Left lung (tissue), 10 donors: Measurements from ENCODE around the gene TLX1. TPM values are rescaled to one million over a fixed set of nuclear protein-coding genes. Genes with fewer than 3 reads are reported as not detected.

Source experiments
- ATAC-seq: fragments of 200-7000 bp; cut with Tn5 transposase; one replicate; pipeline ENCODE4 v1.9.1; 2020; ENCODE audit warnings: moderate library complexity
- DNase-seq, 4 donors: peaks; one replicate each; pipeline ENCODE4 v3.0.0-alpha.2; 2013 to 2020
- H3K27ac ChIP-seq, 2 donors: fragments of 200-600 bp; sonication (generic) in 1 of 2; one replicate each; pipeline versions ENCODE4 v1.5.0 to v1.8.0; 2020 to 2021
- H3K27me3 ChIP-seq, 2 donors: fragments of 200-600 bp; sonication (generic) in 1 of 2; one replicate each; pipeline versions ENCODE4 v1.5.0 to v1.8.0; 2020 to 2021
- H3K36me3 ChIP-seq, 2 donors: fragments of 200-600 bp; sonication (generic) in 1 of 2; one replicate each; pipeline versions ENCODE4 v1.5.0 to v1.8.0; 2020 to 2021
- H3K4me1 ChIP-seq, 2 donors: fragments of 200-600 bp; one replicate each; pipeline ENCODE4 v1.8.0; 2021
- H3K4me3 ChIP-seq, 2 donors: fragments of 200-600 bp; sonication (generic) in 1 of 2; one replicate each; pipeline versions ENCODE4 v1.5.0 to v1.8.0; 2020 to 2021; ENCODE audit warnings: mild to moderate bottlenecking in 1 of 2
- H3K9me3 ChIP-seq, 2 donors: fragments of 200-600 bp; sonication (generic) in 1 of 2; one replicate each; pipeline versions ENCODE4 v1.5.0 to v1.8.0; 2020 to 2021
- CTCF ChIP-seq, 2 donors: fragments of 200-600 bp; sonication (generic) in 1 of 2; IDR thresholded peaks; one replicate each; pipeline versions ENCODE4 v1.5.0 to v1.8.0; 2021; ENCODE audit warnings: antibody characterized with exemption in 2 of 2
- intact Hi-C, 2 donors: fragments of 100-400 bp; cut with DNase I; formaldehyde crosslinking; loops; one replicate each; pipeline versions ENCODE4 v1.11.2 to v1.14.2; 2022
- polyA plus RNA-seq, 6 donors: library from polyadenylated mRNA; unstranded; fragments of 120-200 nt; gene quantifications; one replicate each; pipeline ENCODE4 v1.2.1, GENCODE V29; 2013; ENCODE audit not compliant: insufficient read length in 6 of 6
- total RNA-seq, 2 donors: library from RNA; stranded (reverse); fragmentation: NEBNext Ultra II Directional; extraction: Animal tissue kit (Norgen Biotek cat#: 25700); gene quantifications; one replicate each; pipeline ENCODE4 v1.2.1, GENCODE V29; 2021
- donor health status: DM: no; HTN: yes; CAD: no.
- donor health status: DM: no; HTN: no; CAD: no.

TLX1 gene
- total and polyA plus RNA-seq, 8 donors = not detected

GRCh38 chr10:101099901-101100300 is 31.2 kb upstream of the TLX1 start:
- Histone ChIP-seq H3K4me1 (no peaks in the 10 kb centered on the region), H3K27me3 (peaks cover 9 to 95% of the 10 kb centered on the region in 2 donors), H3K36me3 (no peaks in the 10 kb centered on the region), H3K9me3 (no peaks in the 10 kb centered on the region), H3K27ac (no peak overlapping the region), H3K4me3 (no peak overlapping the region)
- DNase-seq = no peak
- no peak for TF ChIP-seq CTCF (IDR thresholded peaks at IDR 0.05)
- no peak for ATAC-seq
- intact Hi-C loops = loop anchor here in 1 of 2 donors (5.0 kb wide), 1 partner anchor 42 kb away; no protein-coding TSS in a partner anchor

- H3K4me3 ChIP-seq = no peak overlapping the region
- ATAC-seq = no peak
- DNase-seq = no peak
- no peaks in the 10 kb centered on the region for H3K4me1 ChIP-seq
- H3K9me3 ChIP-seq = no peaks in the 10 kb centered on the region
- H3K27ac ChIP-seq = no peak overlapping the region
- no peaks in the 10 kb centered on the region for H3K36me3 ChIP-seq
- no peak for TF ChIP-seq CTCF (IDR thresholded peaks at IDR 0.05)
- peaks cover 9 to 93% of the 10 kb centered on the region in 2 donors for H3K27me3 ChIP-seq
- intact Hi-C loops = no loop called here
These were observed 29.7 kb upstream of the TLX1 start for GRCh38 chr10:101101372-101101881.

GRCh38 chr10:101103430-101103829 is 27.7 kb upstream of the TLX1 start:
- no peak for DNase-seq
- Histone ChIP-seq H3K27ac (no peak overlapping the region), H3K4me3 (no peak overlapping the region), H3K36me3 (no peaks in the 10 kb centered on the region), H3K4me1 (no peaks in the 10 kb centered on the region), H3K9me3 (no peaks in the 10 kb centered on the region), H3K27me3 (peaks cover 7 to 93% of the 10 kb centered on the region in 2 donors)
- no peak for TF ChIP-seq CTCF (IDR thresholded peaks at IDR 0.05)
- ATAC-seq = no peak
- intact Hi-C loops = no loop called here

GRCh38 chr10:101106351-101106750 is 24.7 kb upstream of the TLX1 start:
- ATAC-seq = no peak
- intact Hi-C loops = no loop called here
- H3K4me1 ChIP-seq = no peaks in the 10 kb centered on the region
- H3K27me3 ChIP-seq = peaks cover 2 to 92% of the 10 kb centered on the region in 2 donors
- no peak overlapping the region for H3K4me3 ChIP-seq
- no peak overlapping the region for H3K27ac ChIP-seq
- no peaks in the 10 kb centered on the region for H3K9me3 ChIP-seq
- H3K36me3 ChIP-seq = no peaks in the 10 kb centered on the region
- no peak for DNase-seq
- no peak for TF ChIP-seq CTCF (IDR thresholded peaks at IDR 0.05)

GRCh38 chr10:101107771-101108170 is 23.3 kb upstream of the TLX1 start:
- H3K27me3 ChIP-seq = peaks cover 7 to 92% of the 10 kb centered on the region in 2 donors

More at GRCh38 chr10:101107771-101108170, 23.3 kb upstream of the TLX1 start:
- Histone ChIP-seq H3K4me3 (no peak overlapping the region), H3K27ac (no peak overlapping the region), H3K4me1 (no peaks in the 10 kb centered on the region), H3K36me3 (no peaks in the 10 kb centered on the region), H3K9me3 (no peaks in the 10 kb centered on the region)
- no peak for TF ChIP-seq CTCF (IDR thresholded peaks at IDR 0.05)
- intact Hi-C loops = no loop called here
- ATAC-seq (no peak), DNase-seq (no peak)
